NCI-H1092 treated with DMSO at 0.1 percent for 48 hours (cell line): ENCODE data around the gene CCDC187.
A peak's percentile ranks its signal among the peaks of the same experiment; 100 is the strongest.

Experiments used
- DNase-seq: peaks from one replicate; lab custom pipeline; 2025; lab: John Stamatoyannopoulos, UW

Gene CCDC187

DNA sequence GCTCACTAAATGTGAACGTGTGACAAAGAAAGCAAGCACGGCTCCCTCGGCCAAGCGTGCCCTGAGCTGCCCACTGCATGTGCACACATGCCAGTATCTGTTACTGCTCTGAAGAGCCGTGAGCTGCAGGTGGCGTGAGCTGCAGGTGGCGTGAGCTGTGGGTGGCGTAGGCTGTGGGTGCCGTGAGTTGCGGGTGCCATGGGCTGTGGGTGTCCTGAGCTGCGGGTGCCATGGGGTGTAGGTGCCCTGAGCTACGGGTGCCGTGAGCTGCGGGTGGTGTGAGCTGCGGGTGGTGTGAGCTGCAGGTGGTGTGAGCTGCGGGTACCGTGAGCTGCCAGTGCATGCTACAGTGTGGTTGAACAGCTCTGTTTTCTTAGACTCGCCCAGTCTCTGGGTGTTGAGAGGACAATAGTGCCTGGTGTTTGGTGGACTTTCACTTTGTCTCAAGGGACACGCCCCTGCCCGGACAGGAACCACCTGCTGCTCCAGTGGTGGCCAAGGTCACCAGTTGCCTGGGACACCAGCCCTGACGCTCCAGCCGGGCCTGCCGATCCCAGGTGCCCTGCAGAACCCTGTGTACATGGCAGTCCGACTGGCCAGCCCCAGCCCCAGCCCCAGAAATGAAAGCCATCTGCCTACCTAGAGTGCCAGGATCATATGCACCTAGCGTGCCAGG is 6.7 kb downstream of the CCDC187 start:
- no peak for DNase-seq

- no peak for DNase-seq
Measured at GRCh38 chr9:136296434-136297015, 7.4 kb downstream of the CCDC187 start.

DNA sequence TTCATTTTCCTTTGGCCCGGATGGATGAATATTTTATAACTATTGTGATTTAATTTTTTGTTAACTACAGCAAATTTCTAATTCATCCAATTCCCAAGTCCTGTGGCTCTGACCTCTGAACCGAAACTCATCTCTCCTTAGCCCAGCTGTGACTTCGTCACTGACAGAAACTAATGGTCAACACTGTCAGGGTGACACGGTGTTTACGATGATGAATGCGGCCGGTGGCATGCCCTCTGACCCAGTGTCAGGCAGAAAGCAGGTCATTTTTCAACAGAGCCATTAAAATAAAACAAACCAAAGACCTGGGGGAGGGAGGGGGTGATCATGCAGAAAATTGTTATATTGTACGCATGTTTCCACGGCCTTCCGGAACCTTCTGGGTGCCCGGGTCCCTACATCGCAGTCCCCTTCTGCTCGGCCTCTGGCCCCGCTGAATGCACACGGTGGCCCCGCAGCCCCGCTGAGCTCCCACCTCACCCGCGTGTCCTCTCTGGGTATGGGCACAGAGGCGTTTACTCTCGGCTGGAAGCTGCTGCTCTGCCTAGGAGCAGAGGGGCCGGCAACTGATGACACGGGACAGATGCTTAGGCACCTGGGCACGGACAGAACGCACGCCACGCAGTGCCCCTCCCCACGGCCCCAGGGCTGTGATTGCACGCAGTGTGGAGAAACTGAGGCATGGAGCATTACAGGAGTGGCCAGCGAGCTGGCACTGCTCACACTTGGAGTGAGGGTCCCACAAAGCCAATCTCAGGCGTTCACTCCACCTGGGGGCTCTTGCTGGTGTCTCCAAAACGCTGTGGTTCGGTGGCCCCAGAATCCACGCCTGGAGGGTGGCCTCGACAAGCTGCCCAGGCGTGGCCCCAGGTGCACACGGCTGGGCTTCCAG is 8.1 kb downstream of the CCDC187 start:
- DNase-seq = no peak

DNA sequence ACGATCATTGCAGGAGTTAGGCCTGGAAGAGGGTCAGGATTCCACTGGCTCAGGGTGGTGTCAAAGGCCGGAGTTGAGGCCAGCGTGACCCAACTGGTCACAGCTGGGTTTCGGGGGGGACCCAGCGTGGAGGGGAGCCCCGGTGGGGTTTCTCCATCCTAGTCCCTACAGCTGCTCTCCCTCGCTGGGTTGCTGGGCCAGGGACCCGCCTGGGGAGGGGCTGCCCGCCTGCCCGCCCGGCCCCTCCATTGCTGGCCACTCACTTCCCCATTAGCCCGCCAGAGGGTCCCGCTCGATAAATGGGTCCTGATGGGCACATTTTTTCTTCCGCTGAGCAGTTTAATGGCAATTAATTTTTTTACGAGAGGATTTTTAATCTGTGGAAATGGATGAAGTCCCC is 8.8 kb downstream of the CCDC187 start:
- DNase-seq = no peak

DNA sequence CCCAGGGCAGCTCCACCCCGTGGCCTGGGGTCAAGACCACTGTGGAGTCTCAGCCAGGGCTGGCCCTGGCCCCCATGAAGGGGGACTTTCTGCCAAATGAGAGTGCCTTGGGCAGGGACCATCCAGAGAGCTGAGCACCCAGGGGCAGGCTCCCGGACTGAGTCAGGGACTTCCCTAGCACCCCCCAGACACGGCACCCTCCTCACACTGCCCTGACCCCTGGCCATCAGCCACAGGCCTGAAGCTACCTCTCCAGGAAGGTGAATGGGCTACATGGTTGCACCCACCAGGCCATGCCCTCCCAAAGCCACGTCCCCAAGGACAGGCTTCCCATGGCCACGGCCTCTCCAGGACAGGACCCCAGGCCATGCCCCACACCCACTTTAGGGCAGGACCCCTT is 9.5 kb downstream of the CCDC187 start:
- DNase-seq = no peak

DNA sequence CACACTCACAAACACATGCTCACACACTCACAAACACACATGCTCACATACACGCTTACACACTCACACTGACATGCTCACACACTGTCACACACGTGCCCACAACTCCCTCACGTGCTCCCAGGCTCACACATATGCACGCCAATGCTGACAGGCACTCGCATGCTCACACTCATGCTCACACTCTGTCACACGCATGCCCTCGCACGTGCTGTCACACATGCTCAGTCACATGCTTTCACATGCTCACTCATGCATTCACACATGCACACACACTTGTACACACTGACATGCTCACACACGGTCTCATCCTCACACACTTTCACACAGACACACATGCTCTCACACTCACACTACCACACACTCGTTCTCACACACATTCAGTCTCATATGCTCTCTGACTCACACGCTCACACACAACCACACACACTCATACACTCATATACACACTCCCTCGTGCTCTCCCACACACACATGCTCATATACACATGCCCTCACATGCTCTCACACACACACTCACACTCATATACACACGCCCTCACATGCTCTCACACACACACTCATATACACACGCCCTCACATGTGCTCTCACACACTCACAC is 10.3 kb downstream of the CCDC187 start:
- DNase-seq = no peak

DNA sequence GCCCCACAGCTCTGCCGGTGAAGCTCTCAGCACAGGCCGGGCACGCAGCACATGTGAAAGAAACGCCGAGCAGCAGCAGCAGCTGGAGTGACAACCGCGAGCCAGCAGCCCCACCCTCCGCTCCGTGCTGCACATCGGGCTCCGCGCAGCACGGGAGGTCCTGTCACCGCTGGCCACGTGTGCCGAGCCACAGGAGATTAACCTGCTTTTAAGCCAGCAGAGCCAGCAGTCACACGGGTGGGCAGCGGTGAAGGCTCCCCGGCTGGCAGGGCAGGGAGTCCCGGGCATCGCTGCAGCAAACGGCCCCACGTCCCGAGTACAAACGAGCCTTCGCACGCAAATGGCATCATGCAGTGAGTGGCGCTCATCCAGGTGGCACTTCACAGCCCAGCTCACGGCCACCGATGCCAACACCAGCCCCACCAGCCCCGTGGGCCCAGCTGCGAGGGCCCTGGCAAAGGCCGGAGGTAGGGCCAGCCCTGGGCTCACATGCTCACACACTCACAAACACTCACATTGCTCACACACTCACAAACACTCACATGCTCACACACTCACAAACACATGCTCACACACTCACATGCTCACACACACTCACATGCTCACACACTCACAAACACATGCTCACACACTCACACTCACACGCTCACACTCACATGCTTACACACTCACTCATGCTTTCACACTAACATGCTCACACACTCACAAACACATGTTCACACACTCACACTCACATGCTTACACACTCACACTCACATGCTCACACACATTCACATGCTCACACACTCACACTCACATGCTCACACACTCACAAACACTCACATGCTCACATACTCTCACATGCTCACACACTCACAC is 11.1 kb downstream of the CCDC187 start:
- DNase-seq = peak; percentile 16

DNA sequence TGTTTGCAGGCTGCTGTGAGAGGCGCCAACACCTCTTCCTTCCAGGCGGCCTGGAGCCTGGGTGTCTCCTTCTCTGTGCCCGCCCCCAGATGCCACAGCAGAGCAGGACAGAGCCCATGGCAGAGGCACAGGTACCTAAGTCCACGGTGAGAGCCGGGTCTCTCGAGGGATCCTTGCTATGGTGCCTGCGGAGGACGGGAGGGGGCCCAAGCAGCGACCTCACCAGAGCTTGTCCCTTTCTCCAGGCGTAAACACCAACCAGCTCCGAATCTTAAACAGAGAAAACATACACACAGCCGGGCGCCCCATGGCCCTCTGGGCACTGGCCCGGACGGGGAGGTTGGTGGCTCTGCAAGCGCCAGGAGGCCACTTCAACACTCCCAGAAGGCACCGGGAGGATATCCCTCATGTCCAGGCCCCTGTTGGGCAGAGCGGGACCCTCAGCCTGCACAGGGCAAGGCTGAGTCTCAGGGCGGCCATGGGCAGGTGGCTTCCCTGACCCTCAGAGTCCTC is 11.8 kb downstream of the CCDC187 start:
- DNase-seq = no peak

DNA sequence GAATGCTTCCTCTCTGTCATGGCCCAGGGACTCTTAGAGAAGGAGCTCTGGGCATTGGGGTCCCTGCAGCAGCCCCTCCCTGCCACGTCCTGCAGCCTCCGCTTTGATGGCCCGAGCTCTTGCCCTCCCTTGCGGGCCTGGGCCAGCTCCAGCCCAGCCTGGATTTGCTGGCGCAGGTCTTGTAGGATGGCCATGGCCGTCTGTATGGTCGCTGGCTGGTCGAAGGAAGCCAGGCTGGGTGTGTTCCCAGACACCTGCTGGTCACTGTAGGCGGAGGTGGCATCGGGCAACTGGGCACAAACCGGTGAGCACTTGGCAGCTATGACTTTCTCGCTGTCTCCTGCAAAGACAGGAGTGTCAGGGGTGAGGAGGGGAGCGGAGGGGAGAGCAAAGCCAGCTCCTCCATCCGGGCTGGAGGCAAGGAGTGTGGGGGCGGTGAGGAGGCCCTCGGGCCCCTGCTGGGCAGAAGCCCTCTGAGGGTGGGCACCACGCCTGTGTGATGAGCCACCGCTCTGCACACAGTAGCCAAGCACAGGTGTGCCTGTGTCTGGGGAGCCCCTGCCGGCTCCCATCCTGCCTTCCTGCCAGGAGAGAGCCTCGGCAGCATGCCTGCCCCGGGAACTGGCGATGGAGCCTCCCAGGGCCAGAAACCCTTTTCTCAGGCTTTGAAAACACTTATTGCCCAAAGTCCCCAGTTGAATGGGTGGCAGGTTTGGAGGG is 12.4 kb downstream of the CCDC187 start:
- no peak for DNase-seq

- no peak for DNase-seq
Measured at GRCh38 chr9:136290508-136291000, 13.3 kb downstream of the CCDC187 start.

GRCh38 chr9:136289651-136290507 is 14.0 kb downstream of the CCDC187 start:
- no peak for DNase-seq

GRCh38 chr9:136287960-136288753 is 15.7 kb downstream of the CCDC187 start:
- no peak for DNase-seq

- no peak for DNase-seq
Measured at GRCh38 chr9:136286987-136287379, 16.9 kb downstream of the CCDC187 start.

- no peak for DNase-seq
Measured at GRCh38 chr9:136286359-136286986, 17.4 kb downstream of the CCDC187 start.

GRCh38 chr9:136285501-136286358 is 18.2 kb downstream of the CCDC187 start:
- no peak for DNase-seq

GRCh38 chr9:136284951-136285350 is 18.9 kb downstream of the CCDC187 start:
- no peak for DNase-seq

DNA sequence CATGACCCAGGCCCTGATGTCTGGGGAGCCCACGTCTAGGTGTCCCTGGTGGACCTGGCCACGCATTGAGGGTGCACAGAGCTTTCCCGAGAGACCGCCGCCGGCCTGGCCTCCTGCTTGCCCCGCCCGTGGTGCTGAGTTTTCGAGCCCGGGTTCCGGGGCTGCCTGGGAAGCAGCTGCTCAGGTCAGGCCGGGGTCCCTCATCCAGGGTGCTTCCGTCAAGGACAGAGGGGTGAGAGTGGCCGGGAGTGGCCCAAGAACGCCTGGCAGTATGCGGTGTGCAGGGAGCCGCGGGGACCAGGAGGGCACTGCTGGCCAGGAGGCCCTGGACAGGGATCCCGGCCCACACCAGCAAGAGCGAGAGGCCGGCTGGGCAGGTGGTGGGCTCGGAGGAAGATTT is 19.6 kb downstream of the CCDC187 start:
- DNase-seq = no peak
